Mucosa of descending colon (tissue), 3 donors: ENCODE results near the gene VEGFC. TPM values are rescaled to one million over a fixed set of nuclear protein-coding genes. Genes with fewer than 3 reads are reported as not detected.

ENCODE experiments used
- ATAC-seq: fragments of 200-7000 bp; cut with Tn5 transposase; one replicate; pipeline ENCODE4 v1.9.1; 2020; ENCODE audit warnings: mild to moderate bottlenecking, moderate library complexity
- DNase-seq, 3 donors: peaks; one replicate each; pipeline ENCODE4 v3.0.0-alpha.2; 2020
- H3K36me3 ChIP-seq: fragments of 200-600 bp; one replicate; pipeline ENCODE4 v1.8.0; 2021; ENCODE audit warnings: low read depth, mild to moderate bottlenecking
- H3K4me1 ChIP-seq: fragments of 200-600 bp; one replicate; pipeline ENCODE4 v1.8.0; 2021; ENCODE audit warnings: low read depth, mild to moderate bottlenecking
- H3K4me3 ChIP-seq: fragments of 200-600 bp; one replicate; pipeline ENCODE4 v1.8.0; 2021; ENCODE audit warnings: mild to moderate bottlenecking
- H3K9me3 ChIP-seq: fragments of 200-600 bp; one replicate; pipeline ENCODE4 v1.8.0; 2021; ENCODE audit warnings: mild to moderate bottlenecking
- CTCF ChIP-seq: fragments of 200-600 bp; IDR thresholded peaks from one replicate; pipeline ENCODE4 v1.8.0; 2022; ENCODE audit warnings: antibody characterized with exemption, mild to moderate bottlenecking
- intact Hi-C, 2 donors: fragments of 100-400 bp; cut with DNase I in 1 of 2; cut with micrococcal nuclease in 1 of 2; formaldehyde crosslinking; loops; one replicate each; pipeline versions ENCODE4 v1.11.0 to v1.11.1; 2022; cut with DNase I, micrococcal nuclease
- total RNA-seq, 3 donors: library from RNA; stranded (reverse); fragmentation: NEBNext Ultra II Directional in 2 of 3; extraction: Animal tissue kit (Norgen Biotek cat#: 25700) in 2 of 3; gene quantifications; one replicate each; pipeline versions ENCODE4 v1.2.1 to v1.2.4, GENCODE V29; 2021 to 2023
- donor health status: DM: no; HTN: no; CAD: no; lungs with moderate emphysema.
- donor health status: DM: no; HTN: no; CAD: no.
- donor health status: DM: no; HTN: yes; CAD: no.

The VEGFC gene
- total RNA-seq, 3 donors from 2014 or later, result 1.2 to 5.3 (median 3.4) TPM

GRCh38 chr4:176676901-176677300 is 115.8 kb downstream of the VEGFC start:
- no peaks in the 10 kb centered on the region for H3K9me3 ChIP-seq
- no peak overlapping the region for H3K4me3 ChIP-seq
- intact Hi-C loops, result no loop called here
- H3K4me1 ChIP-seq, result no peaks in the 10 kb centered on the region
- no peak for TF ChIP-seq CTCF
- DNase-seq (no peak), ATAC-seq (no peak)
- no peaks in the 10 kb centered on the region for H3K36me3 ChIP-seq

GRCh38 chr4:176675810-176676209 is 116.9 kb downstream of the VEGFC start:
- intact Hi-C loops, result no loop called here
- Histone ChIP-seq H3K9me3 (no peaks in the 10 kb centered on the region), H3K4me3 (no peak overlapping the region), H3K4me1 (no peaks in the 10 kb centered on the region), H3K36me3 (no peaks in the 10 kb centered on the region)
- ATAC-seq, result no peak
- no peak for DNase-seq
- TF ChIP-seq CTCF, result no peak

- Histone ChIP-seq H3K4me1 (no peaks in the 10 kb centered on the region), H3K36me3 (no peaks in the 10 kb centered on the region), H3K9me3 (no peaks in the 10 kb centered on the region), H3K4me3 (no peak overlapping the region)
- no peak for DNase-seq
- no peak for TF ChIP-seq CTCF
- ATAC-seq, result no peak
- intact Hi-C loops, result no loop called here
Observed at GRCh38 chr4:176671532-176671931, 121.2 kb downstream of the VEGFC start.

- Histone ChIP-seq H3K4me3 (no peak overlapping the region), H3K36me3 (no peaks in the 10 kb centered on the region), H3K9me3 (no peaks in the 10 kb centered on the region), H3K4me1 (no peaks in the 10 kb centered on the region)
- TF ChIP-seq CTCF, result no peak
- no peak for ATAC-seq
- DNase-seq, result no peak
- intact Hi-C loops, result no loop called here
Observed at GRCh38 chr4:176668324-176668723, 124.4 kb downstream of the VEGFC start.

GRCh38 chr4:176664964-176665363 is 127.8 kb downstream of the VEGFC start:
- intact Hi-C loops, result no loop called here
- no peak for ATAC-seq
- H3K4me1 ChIP-seq, result no peaks in the 10 kb centered on the region
- no peaks in the 10 kb centered on the region for H3K36me3 ChIP-seq
- DNase-seq, result no peak
- H3K4me3 ChIP-seq, result no peak overlapping the region
- TF ChIP-seq CTCF, result no peak
- H3K9me3 ChIP-seq, result no peaks in the 10 kb centered on the region

- DNase-seq (no peak), ATAC-seq (no peak)
- intact Hi-C loops, result no loop called here
- no peak for TF ChIP-seq CTCF
- Histone ChIP-seq H3K9me3 (no peaks in the 10 kb centered on the region), H3K4me1 (no peaks in the 10 kb centered on the region), H3K36me3 (no peaks in the 10 kb centered on the region), H3K4me3 (no peak overlapping the region)
Observed at GRCh38 chr4:176660561-176660960, 132.2 kb downstream of the VEGFC start.
